K562 (cell line): ENCODE measurements around the gene MBNL1.

Experiments used
- BRD4 ChIP-seq: fragments of 200-600 bp; sonication (generic); IDR thresholded peaks from 2 replicates; pipeline ENCODE4 v1.6.1; 2017; ENCODE audit warnings: inconsistent platforms
- MAFK ChIP-seq: IDR thresholded peaks from 2 replicates; pipeline ENCODE4 v1.6.1; 2011; ENCODE audit warnings: low read length, improper control_type of control experiment
- NBN ChIP-seq: fragments of 450-650 bp; IDR thresholded peaks from 2 replicates; pipeline ENCODE4 v1.6.1; 2016; ENCODE audit warnings: low read depth, mild to moderate bottlenecking
- NONO ChIP-seq, 2 experiments: fragments of 200-400 bp in 1 of 2; fragments of 450-650 bp in 1 of 2; formaldehyde crosslinking in 1 of 2; IDR thresholded peaks; 2 replicates each; pipeline ENCODE4 v1.6.1; 2017; ENCODE audit warnings: low read depth in 2 of 2, mild to moderate bottlenecking in 2 of 2, moderate library complexity in 2 of 2, low read length in 1 of 2
- POLR2A ChIP-seq: fragments of 450-650 bp; conservative IDR thresholded peaks from 2 replicates; pipeline ENCODE4 v1.6.1; 2016
- SPI1 ChIP-seq: IDR thresholded peaks from 2 replicates; pipeline ENCODE4 v1.6.1; 2011; ENCODE audit warnings: low read depth, low read length, control low read depth, borderline replicate concordance
- TEAD1 ChIP-seq, 2 experiments: fragments of 450-650 bp in 1 of 2; sonication (generic) in 1 of 2; formaldehyde crosslinking; IDR thresholded peaks; 2 replicates each; pipeline versions ENCODE4 v1.4.0 to v1.8.0; 2020 to 2022; ENCODE audit warnings: mild to moderate bottlenecking in 2 of 2, missing genetic modification reagents in 1 of 2
- TF ChIP-seq, protein P1 (sequence below): fragments of 250-450 bp; sonication (Bioruptor Pico); IDR thresholded peaks from 2 replicates; pipeline ENCODE4 v1.8.0; 2021; ENCODE audit warnings: mild to moderate bottlenecking, moderate library complexity

DNA sequence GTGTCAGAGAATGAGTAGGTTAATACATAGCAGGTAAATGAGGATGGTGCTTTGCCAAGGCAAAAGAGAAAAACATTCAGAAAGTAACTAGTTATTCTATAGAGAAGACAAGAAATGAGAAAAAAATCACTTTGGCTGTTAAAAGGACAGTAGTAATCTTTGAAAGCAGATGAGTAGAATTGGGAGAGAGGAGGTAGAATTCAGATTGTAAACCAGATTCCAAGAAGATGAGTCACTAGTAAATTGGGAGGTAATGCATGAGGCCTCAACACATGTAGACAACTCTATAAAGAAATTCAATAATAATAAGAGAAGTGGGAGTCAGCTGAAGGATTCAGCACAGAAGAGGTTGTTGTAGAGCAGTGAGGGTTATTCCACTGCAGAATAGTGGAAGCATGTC is 81.4 kb downstream of the MBNL1 start:
- TF ChIP-seq SPI1, result no peak
- TF ChIP-seq MAFK, result no peak
- TF ChIP-seq, protein P1, sequence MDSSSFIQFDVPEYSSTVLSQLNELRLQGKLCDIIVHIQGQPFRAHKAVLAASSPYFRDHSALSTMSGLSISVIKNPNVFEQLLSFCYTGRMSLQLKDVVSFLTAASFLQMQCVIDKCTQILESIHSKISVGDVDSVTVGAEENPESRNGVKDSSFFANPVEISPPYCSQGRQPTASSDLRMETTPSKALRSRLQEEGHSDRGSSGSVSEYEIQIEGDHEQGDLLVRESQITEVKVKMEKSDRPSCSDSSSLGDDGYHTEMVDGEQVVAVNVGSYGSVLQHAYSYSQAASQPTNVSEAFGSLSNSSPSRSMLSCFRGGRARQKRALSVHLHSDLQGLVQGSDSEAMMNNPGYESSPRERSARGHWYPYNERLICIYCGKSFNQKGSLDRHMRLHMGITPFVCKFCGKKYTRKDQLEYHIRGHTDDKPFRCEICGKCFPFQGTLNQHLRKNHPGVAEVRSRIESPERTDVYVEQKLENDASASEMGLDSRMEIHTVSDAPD, result no peak
- TF ChIP-seq NBN, result no peak
- TF ChIP-seq POLR2A, result no peak; the same call in 1 of the 2 replicates
- TF ChIP-seq NONO (IDR thresholded peaks at IDR 0.05; ENCODE audit: low read depth in 2 of 2, low read length in 1 of 2), result no peak
- TF ChIP-seq TEAD1 (CRISPR knock-in tag; IDR thresholded peaks at IDR 0.05), result no peak
- no peak for TF ChIP-seq BRD4
